Pancreas (tissue), 10 donors: ENCODE results near the gene NUDT13. TPM values are rescaled to one million over a fixed set of nuclear protein-coding genes. Genes with fewer than 3 reads are reported as not detected.
"Not testable (repeated sequence)": the region's sequence is repeated elsewhere in the genome, so short reads cannot be mapped to it uniquely, and the experiment has no call there.

ENCODE experiments used
- ATAC-seq, 4 donors: fragments of 200-7000 bp; cut with Tn5 transposase; one replicate each; pipeline versions ENCODE4 v1.8.0 to v1.9.1; 2020; ENCODE audit warnings: mild to moderate bottlenecking in 4 of 4, moderate library complexity in 4 of 4
- DNase-seq, 6 donors: peaks; one replicate each; pipeline ENCODE4 v3.0.0-alpha.2; 2020
- FAIRE-seq: peaks from 2 replicates; lab custom pipeline; 2012; peaks lifted over from hg19 to GRCh38; lab: Jason Lieb, UNC
- H3K27ac ChIP-seq, 4 donors: fragments of 200-600 bp; sonication (generic); 1 replicate in 3 of 4; 2 replicates in 1 of 4; pipeline versions ENCODE4 v1.5.0 to v1.8.0; 2020
- H3K27me3 ChIP-seq, 4 donors: fragments of 200-600 bp; one replicate each; pipeline ENCODE4 v1.8.0; 2021
- H3K36me3 ChIP-seq, 3 donors: fragments of 200-600 bp; sonication (generic) in 1 of 3; one replicate each; pipeline versions ENCODE4 v1.5.0 to v1.8.0; 2020 to 2021
- H3K4me1 ChIP-seq, 3 donors: fragments of 200-600 bp; one replicate each; pipeline ENCODE4 v1.8.0; 2021
- H3K4me3 ChIP-seq, 4 donors: fragments of 200-600 bp; sonication (generic) in 2 of 4; one replicate each; pipeline versions ENCODE4 v1.5.0 to v1.8.0; 2020 to 2021
- H3K9me3 ChIP-seq, 4 donors: fragments of 200-600 bp; one replicate each; pipeline ENCODE4 v1.8.0; 2021
- WGBS, 2 donors: extraction: QIAGEN DNeasy Blood & Tissue Kit; methylation state at CpG; one replicate each; pipeline ENCODE4 v1.1.7; 2013; 5-methylcytosine and 5-hydroxymethylcytosine counted together
- intact Hi-C, 3 donors: fragments of 100-400 bp; cut with DNase I; formaldehyde crosslinking; loops; one replicate each; pipeline versions ENCODE4 v1.11.1 to v1.14.2; 2022
- polyA plus RNA-seq, 2 donors: library from polyadenylated mRNA; stranded (reverse); fragments of 200-250 nt; gene quantifications; one replicate each; pipeline ENCODE4 v1.2.3, GENCODE V29; 2013
- total RNA-seq, 6 donors: library from RNA; stranded (reverse); fragmentation: NEBNext Ultra II Directional in 4 of 6; extraction: Animal tissue kit (Norgen Biotek cat#: 25700) in 4 of 6; gene quantifications; one replicate each; pipeline versions ENCODE4 v1.2.1 to v1.2.4, GENCODE V29; 2021 to 2023
- TF ChIP-seq, protein P1 (sequence below), 4 donors: fragments of 200-600 bp; sonication (generic) in 3 of 4; IDR thresholded peaks; one replicate each; pipeline versions ENCODE4 v1.5.0 to v1.8.0; 2021; ENCODE audit warnings: antibody characterized with exemption in 4 of 4
- donor health status: healthy with polysubstance abuse.
- donor health status: DM: no; HTN: no; CAD: no; lungs with moderate emphysema.
- donor health status: DM: no; HTN: no; CAD: no.
- donor health status: control.
- donor health status: control.
- donor health status: Bipolar disorder and iron deficiency.
- donor health status: DM: yes; HTN: yes; CAD: no.
- donor health status: DM: no; HTN: no; CAD: no.
- donor health status: DM: no; HTN: no; CAD: no.
- donor health status: DM: yes; HTN: yes; CAD: no.

Gene NUDT13
- total and polyA plus RNA-seq, 8 donors: 0.95 to 2.4 (median 1.3) TPM

DNA sequence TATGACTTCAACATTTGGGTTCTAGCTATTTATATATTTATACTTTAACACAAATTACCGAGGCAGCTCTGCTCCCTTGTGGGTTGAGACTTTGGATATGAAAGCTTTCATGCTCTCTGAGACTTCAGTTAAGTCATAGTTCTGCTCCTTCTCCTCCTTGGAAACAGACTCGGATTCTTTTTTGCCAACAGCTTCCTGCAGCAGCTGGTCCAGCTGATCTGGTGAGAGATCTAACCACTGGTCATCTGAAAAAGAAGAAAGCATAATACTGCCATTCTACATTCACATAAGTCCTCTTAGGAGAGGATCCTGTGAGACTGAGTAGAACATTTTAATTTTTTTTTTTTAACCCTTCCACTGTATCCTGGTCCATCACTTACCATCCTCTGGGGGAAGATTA is 29.0 kb downstream of the NUDT13 start:
- H3K27ac ChIP-seq: no peak overlapping the region
- no peak for DNase-seq
- no peaks in the 10 kb centered on the region for H3K27me3 ChIP-seq
- no peaks in the 10 kb centered on the region for H3K4me1 ChIP-seq
- intact Hi-C loops: no loop called here
- no peaks in the 10 kb centered on the region for H3K9me3 ChIP-seq
- TF ChIP-seq, protein P1, sequence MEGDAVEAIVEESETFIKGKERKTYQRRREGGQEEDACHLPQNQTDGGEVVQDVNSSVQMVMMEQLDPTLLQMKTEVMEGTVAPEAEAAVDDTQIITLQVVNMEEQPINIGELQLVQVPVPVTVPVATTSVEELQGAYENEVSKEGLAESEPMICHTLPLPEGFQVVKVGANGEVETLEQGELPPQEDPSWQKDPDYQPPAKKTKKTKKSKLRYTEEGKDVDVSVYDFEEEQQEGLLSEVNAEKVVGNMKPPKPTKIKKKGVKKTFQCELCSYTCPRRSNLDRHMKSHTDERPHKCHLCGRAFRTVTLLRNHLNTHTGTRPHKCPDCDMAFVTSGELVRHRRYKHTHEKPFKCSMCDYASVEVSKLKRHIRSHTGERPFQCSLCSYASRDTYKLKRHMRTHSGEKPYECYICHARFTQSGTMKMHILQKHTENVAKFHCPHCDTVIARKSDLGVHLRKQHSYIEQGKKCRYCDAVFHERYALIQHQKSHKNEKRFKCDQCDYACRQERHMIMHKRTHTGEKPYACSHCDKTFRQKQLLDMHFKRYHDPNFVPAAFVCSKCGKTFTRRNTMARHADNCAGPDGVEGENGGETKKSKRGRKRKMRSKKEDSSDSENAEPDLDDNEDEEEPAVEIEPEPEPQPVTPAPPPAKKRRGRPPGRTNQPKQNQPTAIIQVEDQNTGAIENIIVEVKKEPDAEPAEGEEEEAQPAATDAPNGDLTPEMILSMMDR (IDR thresholded peaks at IDR 0.05): no peak
- WGBS, 2 donors: 68 to 87% methylated on average over 2 of the region's 2 CpGs
- H3K36me3 ChIP-seq: peaks cover 3 to 72% (median 29%) of the 10 kb centered on the region in 3 donors
- no peak for FAIRE-seq
- H3K4me3 ChIP-seq: no peak overlapping the region
- ATAC-seq: no peak

DNA sequence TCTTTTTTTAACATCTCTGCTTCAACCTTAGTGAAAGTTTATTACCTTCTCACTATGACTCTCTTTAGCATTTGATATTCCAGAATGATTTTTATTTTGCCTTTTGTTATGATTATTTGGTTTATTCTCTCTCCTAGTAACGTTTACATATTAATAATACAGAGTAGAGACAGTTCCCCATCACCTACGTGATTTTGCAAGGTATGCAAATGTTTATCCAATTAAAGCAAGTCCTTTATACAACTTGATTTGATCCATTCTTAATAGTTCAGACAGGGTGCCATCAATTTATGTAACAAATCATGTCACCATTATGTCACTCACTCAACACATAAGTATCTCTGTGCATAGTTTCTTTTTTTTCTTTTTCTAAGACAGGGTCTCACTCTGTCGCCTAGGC is 31.3 kb downstream of the NUDT13 start:
- no peak for DNase-seq
- H3K9me3 ChIP-seq: no peaks in the 10 kb centered on the region
- H3K36me3 ChIP-seq: peaks cover 3 to 72% (median 14%) of the 10 kb centered on the region in 3 donors
- intact Hi-C loops: no loop called here
- H3K27ac ChIP-seq: no peak overlapping the region
- ATAC-seq: no peak
- 85 to 90% methylated on average over 3 of the region's 3 CpGs for WGBS, 2 donors
- no peaks in the 10 kb centered on the region for H3K27me3 ChIP-seq
- TF ChIP-seq, protein P1 (IDR thresholded peaks at IDR 0.05): no peak
- H3K4me1 ChIP-seq: no peaks in the 10 kb centered on the region
- FAIRE-seq: no peak
- H3K4me3 ChIP-seq: no peak overlapping the region

DNA sequence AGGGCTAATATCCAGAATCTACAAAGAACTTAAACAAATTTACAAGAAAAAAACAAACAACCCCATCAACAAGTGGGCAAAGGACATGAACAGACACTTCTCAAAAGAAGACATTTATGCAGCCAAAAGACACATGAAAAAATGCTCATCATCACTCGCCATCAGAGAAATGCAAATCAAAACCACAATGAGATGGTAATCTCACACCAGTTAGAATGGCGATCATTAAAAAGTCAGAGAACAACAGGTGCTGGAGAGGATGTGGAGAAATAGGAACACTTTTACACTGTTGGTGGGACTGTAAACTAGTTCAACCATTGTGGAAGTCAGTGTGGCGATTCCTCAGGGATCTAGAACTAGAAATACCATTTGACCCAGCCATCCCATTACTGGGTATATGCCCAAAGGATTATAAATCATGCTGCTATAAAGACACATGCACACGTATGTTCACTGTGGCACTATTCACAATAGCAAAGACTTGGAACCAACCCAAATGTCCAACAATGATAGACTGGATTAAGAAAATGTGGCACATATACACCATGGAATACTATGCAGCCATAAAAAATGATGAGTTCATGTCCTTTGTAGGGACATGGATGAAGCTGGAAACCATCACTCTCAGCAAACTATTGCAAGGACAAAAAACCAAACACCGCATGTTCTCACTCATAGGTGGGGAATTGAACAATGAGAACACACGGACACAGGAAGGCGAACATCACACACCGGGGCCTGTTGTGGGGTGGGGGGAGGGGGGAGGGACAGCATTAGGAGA is 40.6 kb downstream of the NUDT13 start:
- intact Hi-C loops, H3K9me3 ChIP-seq, H3K27me3 ChIP-seq, H3K4me1 ChIP-seq, ATAC-seq, FAIRE-seq, DNase-seq, H3K4me3 ChIP-seq, H3K27ac ChIP-seq: not testable (repeated sequence)
- H3K36me3 ChIP-seq: peaks cover 0 to 56% (median 10%) of the 10 kb centered on the region in 3 donors
- 75 to 99% methylated on average over 7 of the region's 8 CpGs for WGBS, 2 donors

DNA sequence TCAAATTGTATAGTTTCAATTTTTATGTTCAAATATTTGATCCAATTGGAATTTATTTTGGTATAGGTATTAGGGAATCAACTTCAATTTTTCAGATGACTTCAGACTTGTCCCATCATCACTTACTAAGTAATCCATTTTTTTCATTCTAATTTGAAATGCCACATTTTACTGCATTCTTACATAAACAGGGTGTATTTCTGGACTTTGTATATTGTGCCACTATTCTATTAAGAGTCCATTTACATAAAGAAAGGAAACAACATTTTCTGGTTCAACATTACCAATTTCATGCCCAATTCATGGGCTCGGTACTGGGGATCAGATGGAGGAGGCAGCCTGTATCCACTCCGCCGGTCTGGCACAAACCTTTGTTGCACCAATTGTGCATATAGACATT is 41.8 kb downstream of the NUDT13 start:
- FAIRE-seq (no peak), DNase-seq (no peak), ATAC-seq (no peak)
- H3K36me3 ChIP-seq: peaks cover 0 to 51% (median 10%) of the 10 kb centered on the region in 3 donors
- TF ChIP-seq, protein P1 (IDR thresholded peaks at IDR 0.05): no peak
- no peak overlapping the region for H3K27ac ChIP-seq
- WGBS, 2 donors: 98 to 99% methylated on average over 3 of the region's 3 CpGs
- H3K9me3 ChIP-seq: no peaks in the 10 kb centered on the region
- H3K4me1 ChIP-seq: no peaks in the 10 kb centered on the region
- intact Hi-C loops: no loop called here
- H3K4me3 ChIP-seq: no peak overlapping the region
- no peaks in the 10 kb centered on the region for H3K27me3 ChIP-seq

DNA sequence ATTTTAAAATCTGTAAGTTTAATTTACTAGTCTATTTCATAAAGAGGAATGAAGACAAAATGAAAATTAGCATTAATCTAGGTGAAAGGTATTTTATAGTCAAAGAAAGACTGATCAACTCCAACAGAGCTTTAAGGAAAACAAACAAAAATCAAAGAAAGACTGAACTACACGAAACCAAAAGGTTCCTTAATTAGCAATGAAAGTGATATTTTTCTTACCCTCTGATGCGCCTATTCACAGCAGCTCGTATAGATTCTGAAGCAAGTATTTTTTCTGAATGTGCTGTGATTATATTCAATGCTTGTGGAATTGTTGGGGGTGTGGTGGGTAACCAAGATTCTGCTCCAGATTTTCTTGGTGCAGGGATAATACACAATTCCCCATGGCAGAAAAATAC is 45.8 kb downstream of the NUDT13 start:
- Histone ChIP-seq H3K4me1 (no peaks in the 10 kb centered on the region), H3K36me3 (peaks cover 0 to 33% (median 10%) of the 10 kb centered on the region in 3 donors), H3K27ac (no peak overlapping the region), H3K4me3 (no peak overlapping the region), H3K27me3 (no peaks in the 10 kb centered on the region), H3K9me3 (no peaks in the 10 kb centered on the region)
- TF ChIP-seq, protein P1 (IDR thresholded peaks at IDR 0.05): no peak
- no peak for FAIRE-seq
- no peak for ATAC-seq
- DNase-seq: no peak
- intact Hi-C loops: no loop called here
- 86 to 96% methylated on average over 3 of the region's 3 CpGs for WGBS, 2 donors
